Measurements from ENCODE around the gene ERP27. TPM values are rescaled to one million over a fixed set of nuclear protein-coding genes. Genes with fewer than 3 reads are reported as not detected.
A peak's percentile ranks its signal among the peaks of the same experiment; 100 is the strongest.

The ERP27 gene
- polyA plus RNA-seq, 1 of the 3 experiments (the other 2 are of a cell fraction): 0.64 TPM

- Histone ChIP-seq H3K27ac (ENCODE audit: low read depth in 2 of 2, low read length in 1 of 2) (no peak overlapping the region), H3K9ac (no peak overlapping the region), H3K27me3 (ENCODE audit: insufficient read depth) (no peaks in the 10 kb centered on the region), H3F3A (replicated peaks; ENCODE audit: insufficient read depth) (no peaks in the 10 kb centered on the region), H3K9me2 (no peaks in the 10 kb centered on the region), H3K79me2 (ENCODE audit: insufficient read depth) (no peaks in the 10 kb centered on the region), H3K4me2 (no peak overlapping the region), H3K36me3 (replicated peaks in 1 of 2; ENCODE audit: control insufficient read depth in 1 of 2, insufficient read depth in 2 of 2, low read length in 1 of 2) (no peaks in the 10 kb centered on the region), H3K9me3 (no peaks in the 10 kb centered on the region), H4K20me1 (ENCODE audit: insufficient read depth) (no peaks in the 10 kb centered on the region), H3K4me3 (ENCODE audit: low read depth in 2 of 2, low read length in 1 of 2) (no peak overlapping the region), H3K4me1 (ENCODE audit: control insufficient read depth in 1 of 2, insufficient read depth in 2 of 2, low read depth in 1 of 2, low read length in 1 of 2) (peaks cover 8 to 12% of the 10 kb centered on the region in 2 experiments; a peak in 3 of 4 replicates), H2AFZ (ENCODE audit: low read depth) (no peak overlapping the region)
- no peak for DNase-seq
- 79% methylated on average over 5 of the region's 5 CpGs for WGBS (ENCODE audit: low lambda C conversion rate)
- no peak for TF ChIP-seq IRF3 (IDR thresholded peaks at IDR 0.05; ENCODE audit: low read depth, low read length)
- TF ChIP-seq, protein P1, sequence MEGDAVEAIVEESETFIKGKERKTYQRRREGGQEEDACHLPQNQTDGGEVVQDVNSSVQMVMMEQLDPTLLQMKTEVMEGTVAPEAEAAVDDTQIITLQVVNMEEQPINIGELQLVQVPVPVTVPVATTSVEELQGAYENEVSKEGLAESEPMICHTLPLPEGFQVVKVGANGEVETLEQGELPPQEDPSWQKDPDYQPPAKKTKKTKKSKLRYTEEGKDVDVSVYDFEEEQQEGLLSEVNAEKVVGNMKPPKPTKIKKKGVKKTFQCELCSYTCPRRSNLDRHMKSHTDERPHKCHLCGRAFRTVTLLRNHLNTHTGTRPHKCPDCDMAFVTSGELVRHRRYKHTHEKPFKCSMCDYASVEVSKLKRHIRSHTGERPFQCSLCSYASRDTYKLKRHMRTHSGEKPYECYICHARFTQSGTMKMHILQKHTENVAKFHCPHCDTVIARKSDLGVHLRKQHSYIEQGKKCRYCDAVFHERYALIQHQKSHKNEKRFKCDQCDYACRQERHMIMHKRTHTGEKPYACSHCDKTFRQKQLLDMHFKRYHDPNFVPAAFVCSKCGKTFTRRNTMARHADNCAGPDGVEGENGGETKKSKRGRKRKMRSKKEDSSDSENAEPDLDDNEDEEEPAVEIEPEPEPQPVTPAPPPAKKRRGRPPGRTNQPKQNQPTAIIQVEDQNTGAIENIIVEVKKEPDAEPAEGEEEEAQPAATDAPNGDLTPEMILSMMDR (IDR thresholded peaks at IDR 0.05): no peak
- no peak for TF ChIP-seq JUND (IDR thresholded peaks at IDR 0.05)
- TF ChIP-seq POLR2AphosphoS5 (IDR thresholded peaks at IDR 0.05; ENCODE audit: low read depth, low read length): no peak
- ChIA-PET CTCF (interaction anchor here (1.2 kb wide), 1 partner anchor 121 kb away, joined by 3 read pairs; no protein-coding TSS in a partner anchor), POLR2A (no interaction called here)
Observed at GRCh38 chr12:14890701-14891100, 47.6 kb downstream of the ERP27 start.

DNA sequence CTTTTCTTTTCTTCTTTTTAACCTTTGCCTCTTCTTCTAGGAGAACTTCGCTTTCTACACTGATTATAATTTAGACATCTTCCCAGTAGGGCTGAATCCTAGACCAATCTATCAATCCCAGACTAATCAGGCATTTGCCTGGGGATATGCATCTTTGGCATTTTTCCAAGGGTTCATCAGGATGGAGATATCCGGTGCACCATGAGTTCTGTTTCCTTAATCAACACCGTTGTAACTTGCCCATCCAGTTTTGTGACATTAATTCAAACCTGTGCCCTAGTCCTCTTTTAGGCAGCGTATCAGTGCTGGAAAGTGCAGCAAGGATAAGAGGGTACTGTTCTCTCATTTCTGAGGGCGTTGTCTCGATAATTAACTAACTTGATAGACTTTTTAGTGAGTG lies 52.1 kb downstream of the ERP27 start:
- ChIA-PET POLR2A (no interaction called here), CTCF (no interaction called here)
- H3K9ac ChIP-seq: no peak overlapping the region
- H3K79me2 ChIP-seq (ENCODE audit: insufficient read depth): no peaks in the 10 kb centered on the region
- H3K27ac ChIP-seq (ENCODE audit: low read depth in 2 of 2, low read length in 1 of 2): peak overlapping the region; percentile 69 to 75; a peak in 3 of 4 replicates
- H4K20me1 ChIP-seq (ENCODE audit: insufficient read depth): no peaks in the 10 kb centered on the region
- no peak for DNase-seq
- no peaks in the 10 kb centered on the region for H3K9me2 ChIP-seq
- no peaks in the 10 kb centered on the region for H3K9me3 ChIP-seq
- H3K4me3 ChIP-seq (ENCODE audit: low read depth in 2 of 2, low read length in 1 of 2): peak overlapping the region in 1 of 2 experiments; percentile 55; a peak in 1 of 4 replicates
- no peak for TF ChIP-seq RXRA (IDR thresholded peaks at IDR 0.05; ENCODE audit: borderline replicate concordance, low read depth)
- TF ChIP-seq ZBTB33 (IDR thresholded peaks at IDR 0.05; ENCODE audit: borderline replicate concordance, low read depth): no peak
- no peak for TF ChIP-seq MEF2A (IDR thresholded peaks at IDR 0.05; ENCODE audit: borderline replicate concordance, low read depth)
- no peaks in the 10 kb centered on the region for H3F3A ChIP-seq (replicated peaks; ENCODE audit: insufficient read depth)
- H3K36me3 ChIP-seq (replicated peaks in 1 of 2; ENCODE audit: control insufficient read depth in 1 of 2, insufficient read depth in 2 of 2, low read length in 1 of 2): peaks cover 0 to 11% of the 10 kb centered on the region in 2 experiments
- H3K4me2 ChIP-seq: peak overlapping the region; percentile 77
- H3K27me3 ChIP-seq (ENCODE audit: insufficient read depth): no peaks in the 10 kb centered on the region
- no peak overlapping the region; the same call in 1 of the 2 replicates for H2AFZ ChIP-seq (ENCODE audit: low read depth)
- 58% methylated on average over 6 of the region's 6 CpGs for WGBS (ENCODE audit: low lambda C conversion rate)
- H3K4me1 ChIP-seq (ENCODE audit: control insufficient read depth in 1 of 2, insufficient read depth in 2 of 2, low read depth in 1 of 2, low read length in 1 of 2): peaks cover 9 to 11% of the 10 kb centered on the region in 2 experiments; a peak in 3 of 4 replicates
